GM12878 (cell line): Measurements from ENCODE around the gene FAM78A. TPM values are rescaled to one million over a fixed set of nuclear protein-coding genes. Genes with fewer than 3 reads are reported as not detected.
"Not testable (repeated sequence)": the region's sequence is repeated elsewhere in the genome, so short reads cannot be mapped to it uniquely, and the experiment has no call there.

Experiments
- ATAC-seq: fragments of 200-7000 bp; cut with Tn5 transposase; 3 replicates; pipeline ENCODE4 v1.9.1; 2020; ENCODE audit warnings: mild to moderate bottlenecking, moderate library complexity
- BruUV-seq: library from RNA; stranded (reverse); fragments of 400-500 nt; replicated peaks from 2 replicates; lab custom pipeline; 2021; lab: Mats Ljungman, UMichigan
- CTCF ChIA-PET: fragments of 300-600 bp; sonication (Branson Sonifier 250); formaldehyde crosslinking; extraction: SDS; loops from one replicate; lab custom pipeline; 2021; ENCODE audit warnings: inconsistent platforms; lab: Yijun Ruan, JAX
- POLR2A ChIA-PET: fragments of 350-600 bp; formaldehyde crosslinking; extraction: SDS; loops from one replicate; lab custom pipeline; 2021; ENCODE audit warnings: inconsistent platforms; lab: Charles Lee
- RAD21 ChIA-PET: fragments of 300-600 bp; sonication (Branson Sonifier 250); formaldehyde crosslinking; loops from one replicate; lab custom pipeline; 2023; ENCODE audit warnings: antibody characterized with exemption; ENCODE audit not compliant: unreplicated experiment; lab: Charles Lee
- SMC1A ChIA-PET: fragments of 300-600 bp; sonication (Branson Sonifier 250); formaldehyde crosslinking; loops from one replicate; lab custom pipeline; 2023; ENCODE audit not compliant: unreplicated experiment, uncharacterized antibody; lab: Charles Lee
- DNase-seq: peaks from one replicate; pipeline ENCODE4 v3.0.0-alpha.2; 2011; ENCODE audit warnings: low read depth, low spot score
- FAIRE-seq: peaks from 3 replicates; lab custom pipeline; 2011; peaks lifted over from hg19 to GRCh38; lab: Jason Lieb, UNC
- H2AFZ ChIP-seq: 2 replicates; pipeline ENCODE4 v1.6.0; 2011; ENCODE audit warnings: low read depth, low read length, control low read depth; ENCODE audit not compliant: control insufficient read depth
- H3K27ac ChIP-seq: 2 replicates; pipeline ENCODE4 v1.5.1; 2011; ENCODE audit warnings: control low read depth; ENCODE audit not compliant: control insufficient read depth, insufficient read depth
- H3K27me3 ChIP-seq, 2 experiments: replicated peaks in 1 of 2; 2 replicates each; pipeline versions ENCODE4 v1.6.0 to v1.6.1; 2011; ENCODE audit warnings: low read length in 1 of 2; ENCODE audit not compliant: control insufficient read depth in 2 of 2, insufficient read depth in 2 of 2
- H3K36me3 ChIP-seq, 2 experiments: 2 replicates each; pipeline ENCODE4 v1.5.1; 2011; ENCODE audit warnings: low read length in 1 of 2; ENCODE audit not compliant: control insufficient read depth in 2 of 2, insufficient read depth in 2 of 2
- H3K4me1 ChIP-seq: 2 replicates; pipeline ENCODE4 v1.6.1; 2011; ENCODE audit warnings: mild to moderate bottlenecking, low read length, moderate library complexity, mixed read lengths; ENCODE audit not compliant: control insufficient read depth, insufficient read depth
- H3K4me2 ChIP-seq: 2 replicates; pipeline ENCODE4 v1.6.0; 2011; ENCODE audit warnings: control low read depth; ENCODE audit not compliant: control insufficient read depth, insufficient read depth
- H3K4me3 ChIP-seq: fragments of 200-600 bp; sonication (generic); 2 replicates; pipeline ENCODE4 v1.5.1; 2016
- H3K79me2 ChIP-seq: 2 replicates; pipeline ENCODE4 v1.6.0; 2011; ENCODE audit warnings: low read length; ENCODE audit not compliant: control insufficient read depth, insufficient read depth
- H3K9ac ChIP-seq: 2 replicates; pipeline ENCODE4 v1.8.0; 2011; ENCODE audit warnings: low read length, control low read depth, mixed read lengths; ENCODE audit not compliant: control insufficient read depth, insufficient read depth
- H3K9me3 ChIP-seq: replicated peaks from 3 replicates; pipeline ENCODE4 v1.5.1; 2011; ENCODE audit warnings: mild to moderate bottlenecking, low read length; ENCODE audit not compliant: control insufficient read depth, insufficient read depth
- H4K20me1 ChIP-seq: 2 replicates; pipeline ENCODE4 v1.6.0; 2011; ENCODE audit not compliant: control insufficient read depth, insufficient read depth
- BHLHE40 ChIP-seq, 2 experiments: fragments of 450-650 bp in 1 of 2; IDR thresholded peaks; 2 replicates each; pipeline ENCODE4 v1.6.1; 2011 to 2017; ENCODE audit warnings: low read depth in 2 of 2, borderline replicate concordance in 1 of 2, improper control_type of control experiment in 1 of 2, low read length in 1 of 2, mild to moderate bottlenecking in 1 of 2
- GABPA ChIP-seq: IDR thresholded peaks from 2 replicates; pipeline ENCODE4 v1.6.1; 2014; ENCODE audit warnings: antibody characterized with exemption, low read depth, mild to moderate bottlenecking, inconsistent platforms
- IKZF2 ChIP-seq, 2 experiments: fragments of 450-650 bp; IDR thresholded peaks; 2 replicates each; pipeline ENCODE4 v1.6.1; 2017; ENCODE audit warnings: mild to moderate bottlenecking in 2 of 2, moderate library complexity in 2 of 2
- IRF5 ChIP-seq: fragments of 450-650 bp; IDR thresholded peaks from 2 replicates; pipeline ENCODE4 v1.6.1; 2017; ENCODE audit warnings: borderline replicate concordance
- NFYB ChIP-seq: IDR thresholded peaks from 2 replicates; pipeline ENCODE4 v1.6.1; 2011; ENCODE audit warnings: low read depth, mild to moderate bottlenecking, low read length, improper control_type of control experiment, moderate library complexity; ENCODE audit not compliant: insufficient read depth
- PAX8 ChIP-seq: fragments of 450-650 bp; IDR thresholded peaks from 2 replicates; pipeline ENCODE4 v1.6.1; 2017; ENCODE audit warnings: mild to moderate bottlenecking, moderate library complexity
- RB1 ChIP-seq: fragments of 450-650 bp; formaldehyde crosslinking; IDR thresholded peaks from 2 replicates; pipeline ENCODE4 v1.6.1; 2017; ENCODE audit warnings: mild to moderate bottlenecking, borderline replicate concordance
- RFX5 ChIP-seq: IDR thresholded peaks from 2 replicates; pipeline ENCODE4 v1.6.1; 2011; ENCODE audit warnings: low read depth, low read length, improper control_type of control experiment
- SIX5 ChIP-seq: IDR thresholded peaks from 2 replicates; pipeline ENCODE4 v1.6.1; 2011; ENCODE audit warnings: mild to moderate bottlenecking, low read depth, low read length, moderate library complexity; ENCODE audit not compliant: severe bottlenecking
- SMAD1 ChIP-seq: fragments of 450-650 bp; IDR thresholded peaks from 2 replicates; pipeline ENCODE4 v1.6.1; 2018; ENCODE audit warnings: mild to moderate bottlenecking, low read depth; ENCODE audit not compliant: partially characterized antibody
- SP1 ChIP-seq: IDR thresholded peaks from one replicate; pipeline ENCODE4 v1.6.1; 2011; ENCODE audit warnings: low read depth, low read length
- STAT3 ChIP-seq: IDR thresholded peaks from 2 replicates; pipeline ENCODE4 v1.6.1; 2011; ENCODE audit warnings: low read depth, low read length, improper control_type of control experiment
- WGBS: methylation state at CpG from one replicate; pipeline ENCODE4 v1.1.6; 2016; ENCODE audit warnings: low lambda C conversion rate; ENCODE audit not compliant: insufficient replicate concordance, insufficient coverage; ENCODE audit errors: missing lambda C conversion rate; 5-methylcytosine and 5-hydroxymethylcytosine counted together
- in situ Hi-C: fragments of 300-500 bp; cut with MboI; formaldehyde crosslinking; loops from 9 replicates; pipeline ENCODE4 v1.14.3; 2018; ENCODE audit warnings: mixed read lengths
- intact Hi-C: fragments of 100-400 bp; cut with micrococcal nuclease; formaldehyde crosslinking; loops from one replicate; pipeline ENCODE4 v1.14.2; 2022; ENCODE audit not compliant: unreplicated experiment
- polyA plus RNA-seq, 11 experiments: library from polyadenylated mRNA; depleted of rRNA in 4 of 11; unstranded in 6 of 11; stranded (reverse) in 5 of 11; fragments of >200 nt; fragmentation: Nextera tagmentation in 4 of 11; fragmentation: Illumina TruSeq in 1 of 11; extraction: Ambion mirVana in 4 of 11; extraction: Trizol in 1 of 11; gene quantifications; 1 replicate in 1 of 11; 2 replicates in 10 of 11; pipeline versions ENCODE4 v1.2.1 to v1.2.3, GENCODE V29; 2011 to 2016; ENCODE audit warnings: inconsistent platforms in 2 of 11, missing spikeins in 2 of 11, low read depth in 1 of 11
- total RNA-seq, 4 experiments: library from RNA; depleted of rRNA in 3 of 4; stranded (reverse); fragments of >200 nt in 3 of 4; fragmentation: Illumina TruSeq in 1 of 4; extraction: Trizol in 1 of 4; gene quantifications; 2 replicates each; pipeline versions ENCODE4 v1.2.1 to v1.2.3, GENCODE V29; 2013 to 2021
- TF ChIP-seq, protein P1 (sequence below): IDR thresholded peaks from 2 replicates; pipeline ENCODE4 v1.6.1; 2011; ENCODE audit warnings: borderline replicate concordance, low read depth, mild to moderate bottlenecking, moderate library complexity, mixed read lengths, low read length; ENCODE audit not compliant: insufficient read depth; ENCODE audit errors: extremely low read length

Gene FAM78A
- total and polyA plus RNA-seq, 10 of the 15 experiments (the other 5 are each of a cell fraction or from before 2014, with no cell fraction given), result 0.18 to 32.5 (median 12.2) TPM

DNA sequence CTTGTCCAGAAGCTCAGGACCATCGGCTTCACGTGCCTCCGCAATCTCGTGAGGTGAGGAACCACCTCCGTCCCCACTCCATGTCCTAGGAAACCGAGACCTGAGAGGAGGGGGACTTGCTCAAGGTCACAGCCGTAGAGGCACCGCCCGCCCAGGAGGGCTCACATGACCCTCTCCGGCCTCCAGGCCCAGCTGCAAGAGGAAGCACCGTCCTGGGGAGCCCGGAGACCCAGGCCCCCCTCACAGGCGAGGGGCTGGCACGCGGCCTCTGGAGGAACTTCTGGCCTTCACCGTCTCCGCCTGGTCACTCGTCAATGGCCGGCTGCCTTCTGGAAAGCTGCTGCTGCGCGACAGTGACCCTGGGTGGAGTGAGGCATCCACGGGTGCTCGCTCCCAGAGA, 24.2 kb downstream of the FAM78A start (continued):
- TF ChIP-seq GABPA (no peak), SMAD1 (no peak), STAT3 (no peak), BHLHE40 (IDR thresholded peaks at IDR 0.05; ENCODE audit: borderline replicate concordance in 1 of 2, low read depth in 2 of 2, low read length in 1 of 2) (no peak), RB1 (no peak), PAX8 (no peak), NFYB (no peak), IRF5 (no peak)
- TF ChIP-seq, protein P1, sequence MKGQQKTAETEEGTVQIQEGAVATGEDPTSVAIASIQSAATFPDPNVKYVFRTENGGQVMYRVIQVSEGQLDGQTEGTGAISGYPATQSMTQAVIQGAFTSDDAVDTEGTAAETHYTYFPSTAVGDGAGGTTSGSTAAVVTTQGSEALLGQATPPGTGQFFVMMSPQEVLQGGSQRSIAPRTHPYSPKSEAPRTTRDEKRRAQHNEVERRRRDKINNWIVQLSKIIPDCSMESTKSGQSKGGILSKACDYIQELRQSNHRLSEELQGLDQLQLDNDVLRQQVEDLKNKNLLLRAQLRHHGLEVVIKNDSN, result peak; percentile 28

- intact Hi-C loops, result no loop called here
- POLR2A ChIA-PET, result interaction anchor here (1.5 kb wide), 1 partner anchor 10 kb away, joined by 5 read pairs; no protein-coding TSS in a partner anchor
- no peak for DNase-seq
- Histone ChIP-seq H3K4me3 (no peak overlapping the region), H2AFZ (no peak overlapping the region), H3K4me2 (no peak overlapping the region), H3K9ac (no peak overlapping the region), H3K4me1 (no peaks in the 10 kb centered on the region; the same call in 1 of the 2 replicates), H3K9me3 (no peaks in the 10 kb centered on the region), H3K79me2 (no peaks in the 10 kb centered on the region), H3K27ac (no peak overlapping the region), H3K27me3 (no peaks in the 10 kb centered on the region), H3K36me3 (no peaks in the 10 kb centered on the region), H4K20me1 (no peaks in the 10 kb centered on the region)
- CTCF ChIA-PET, result no interaction called here
- no peak for ATAC-seq
- SMC1A ChIA-PET, result interaction anchor here (1.0 kb wide), 1 partner anchor 10 kb away, joined by 3 read pairs; no protein-coding TSS in a partner anchor
- RAD21 ChIA-PET, result no interaction called here
- in situ Hi-C loops, result no loop called here
- WGBS, result 71% methylated on average over 4 of the region's 4 CpGs
- TF ChIP-seq SIX5, result no peak
- no peak for TF ChIP-seq SP1
- no peak for TF ChIP-seq IKZF2 (IDR thresholded peaks at IDR 0.05)
- TF ChIP-seq RFX5, result no peak
- FAIRE-seq, result no peak
- BruUV-seq, result no TSS peak
Observed at GRCh38 chr9:131246618-131247017, 29.7 kb downstream of the FAM78A start.

DNA sequence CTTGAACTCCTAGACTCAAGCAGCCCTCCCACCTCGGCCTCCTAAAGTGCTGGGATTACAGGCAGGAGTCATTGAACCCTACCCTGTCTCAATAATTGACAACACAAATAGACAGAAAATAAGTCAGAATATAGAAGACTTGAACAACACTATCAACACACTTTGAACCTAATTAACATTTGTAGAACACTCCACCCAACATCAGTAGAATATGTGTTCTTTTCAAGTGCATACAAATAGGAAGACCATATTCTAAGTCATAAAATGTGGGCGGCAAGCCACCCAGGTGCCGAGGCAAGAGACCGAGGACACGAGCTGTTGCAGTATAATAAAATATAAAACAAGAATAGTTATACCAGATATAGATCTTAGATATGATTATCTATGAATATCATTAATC, 32.0 kb downstream of the FAM78A start:
- H3K9ac ChIP-seq, H3K9me3 ChIP-seq, H3K27ac ChIP-seq, H3K4me2 ChIP-seq, in situ Hi-C loops, BruUV-seq, ATAC-seq, H3K4me1 ChIP-seq, H3K36me3 ChIP-seq, H3K79me2 ChIP-seq, H3K4me3 ChIP-seq, intact Hi-C loops, POLR2A ChIA-PET, FAIRE-seq, CTCF ChIA-PET, H3K27me3 ChIP-seq, H4K20me1 ChIP-seq, SMC1A ChIA-PET, DNase-seq, RAD21 ChIA-PET, H2AFZ ChIP-seq: not testable (repeated sequence)
- 66% methylated on average over 5 of the region's 5 CpGs for WGBS
